GM21529 (cell line): ENCODE results near the gene YBX1.

ENCODE experiments used
- ATAC-seq: cut with Tn5 transposase; IDR thresholded peaks from one replicate; pipeline ENCODE4 v1.9.1; 2021; ENCODE audit not compliant: unreplicated experiment

The YBX1 gene

DNA sequence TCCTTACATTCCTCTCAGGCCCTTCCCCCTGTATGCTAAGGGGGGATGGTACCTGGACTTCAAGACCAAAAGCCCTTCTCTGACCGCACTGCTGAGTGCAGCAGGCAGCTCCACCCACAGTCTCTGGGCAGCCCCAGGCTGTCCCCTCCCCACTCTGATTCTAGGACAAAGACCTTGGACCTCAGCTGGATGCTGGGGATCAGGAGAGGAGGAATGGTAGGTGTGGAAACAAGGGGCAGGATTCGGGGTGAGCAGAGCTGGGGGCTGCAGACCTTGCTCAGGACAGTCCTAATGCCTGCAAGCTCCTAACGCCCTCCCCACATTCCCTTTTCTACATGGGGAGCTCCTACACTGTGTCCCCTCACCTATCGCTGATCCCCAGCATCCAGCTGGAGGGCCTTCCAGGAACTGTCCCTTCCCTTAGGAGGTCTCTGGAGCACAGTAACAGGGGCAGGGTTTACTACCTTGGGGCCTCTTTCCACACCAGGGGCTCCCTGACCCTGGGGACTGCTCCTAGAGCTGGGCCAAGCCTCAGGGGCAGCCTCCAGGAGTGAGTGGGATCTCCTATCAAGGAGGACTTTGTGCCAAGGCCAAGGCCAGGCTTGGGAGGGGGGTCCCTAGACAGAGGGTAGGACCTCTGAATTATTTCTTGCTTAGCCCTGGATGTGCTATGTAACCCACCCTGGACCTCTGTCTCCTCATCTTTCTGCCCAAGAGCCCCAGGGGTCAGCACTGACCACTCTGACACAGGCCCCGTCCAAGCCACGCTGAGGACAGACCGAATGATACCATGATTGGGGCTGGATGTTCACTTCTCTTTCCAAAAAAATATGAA, 52.2 kb downstream of the YBX1 start:
- no peak for ATAC-seq

DNA sequence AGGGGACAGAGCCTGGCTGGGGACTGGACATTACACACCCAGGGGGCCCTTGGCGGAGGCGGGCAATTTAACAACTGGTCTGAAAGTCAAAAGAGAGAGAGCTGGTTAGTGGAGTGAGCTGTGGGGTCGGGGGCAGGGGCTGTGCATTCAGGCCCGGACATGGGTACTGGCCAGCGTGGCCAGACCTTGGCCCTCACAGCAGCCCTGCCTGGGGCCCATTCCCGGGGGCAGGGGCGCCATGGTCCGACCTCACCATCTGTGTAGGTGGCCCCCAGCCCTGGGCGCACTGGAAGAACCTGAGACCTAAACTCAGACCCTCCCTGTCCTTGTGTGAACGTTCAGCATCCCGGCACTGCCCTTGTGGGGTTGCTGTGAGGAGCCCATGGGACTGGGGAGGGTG, 52.8 kb downstream of the YBX1 start:
- ATAC-seq = no peak

DNA sequence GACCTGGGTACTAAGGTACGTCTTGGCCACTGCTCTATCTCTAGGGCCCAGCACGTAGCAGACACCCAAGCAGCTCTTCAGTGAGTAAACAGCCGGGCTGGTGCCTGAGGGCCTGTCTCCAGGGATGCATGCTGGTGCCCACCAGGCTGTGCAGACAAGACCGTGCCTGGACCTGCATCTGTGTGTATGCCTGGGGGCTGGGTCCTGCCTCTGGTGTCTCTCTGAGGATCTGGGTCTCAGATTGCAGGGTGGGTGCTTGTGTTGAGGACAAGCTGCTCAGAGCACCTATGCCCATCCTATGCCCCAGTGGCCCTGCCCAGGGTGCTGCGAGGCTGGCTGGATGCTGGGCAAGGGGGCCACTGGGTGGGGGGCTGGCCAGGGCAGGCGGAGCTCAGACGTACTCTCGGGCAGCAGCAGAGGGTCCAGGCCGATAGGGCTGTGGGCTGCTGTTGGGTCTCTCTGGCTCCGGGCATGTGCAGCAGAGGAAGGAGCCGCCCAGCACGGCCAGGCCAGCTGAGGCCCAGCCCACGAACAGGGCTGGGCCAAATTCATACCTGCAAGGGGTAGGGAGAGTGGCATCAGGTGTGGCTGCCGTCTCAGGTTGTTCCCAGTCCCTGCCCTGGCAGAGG, 53.4 kb downstream of the YBX1 start:
- no peak for ATAC-seq

DNA sequence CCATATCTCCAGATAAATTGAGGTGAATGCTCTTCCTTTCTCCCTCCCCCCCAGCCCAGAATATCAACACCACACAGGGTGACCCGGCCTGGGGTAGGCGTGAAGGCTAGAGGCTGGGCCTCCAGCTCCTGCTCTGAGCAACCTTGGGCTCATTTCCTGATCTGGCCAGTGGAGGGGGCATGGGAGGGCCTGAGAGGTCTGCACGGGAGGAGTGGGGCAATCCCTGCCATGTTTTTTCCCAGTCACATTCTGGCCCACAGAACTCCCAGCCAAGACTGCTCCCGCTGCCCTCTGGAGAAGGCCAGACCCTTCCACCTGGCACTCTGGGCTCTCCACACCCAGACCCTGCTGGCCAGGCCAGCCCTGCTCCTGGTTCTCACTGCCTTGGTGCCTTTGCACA, 53.9 kb downstream of the YBX1 start:
- ATAC-seq = no peak

DNA sequence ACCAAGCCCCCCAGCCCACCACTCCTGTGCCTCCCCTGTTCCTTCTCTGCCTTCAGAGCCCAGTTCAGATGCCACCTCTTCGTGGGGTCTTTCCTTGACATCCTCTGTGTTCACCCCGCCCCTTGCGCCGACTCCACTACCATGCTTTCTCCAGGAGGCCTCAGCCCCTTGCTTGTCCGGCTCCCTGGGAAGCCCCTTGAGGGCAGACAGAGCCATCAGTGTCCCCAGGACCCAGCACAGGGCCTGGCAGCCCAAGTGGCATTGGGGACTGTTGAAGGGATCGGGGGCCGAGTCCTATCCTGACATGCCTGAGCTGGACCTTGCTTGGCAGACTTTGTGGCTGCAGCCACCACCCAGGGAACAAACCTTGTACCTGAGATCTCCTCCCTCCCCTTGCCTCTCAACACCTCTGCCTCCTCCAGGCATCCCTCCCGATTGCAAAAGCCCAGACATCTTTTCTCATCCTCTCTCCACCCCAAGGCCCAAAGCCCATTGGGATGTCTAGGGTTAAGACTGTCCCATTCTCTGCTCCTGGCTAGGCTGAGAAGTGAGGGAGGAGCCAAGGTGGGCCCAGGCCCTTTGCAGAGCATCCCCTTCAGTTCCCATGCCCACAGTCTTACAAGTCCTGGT, 54.5 kb downstream of the YBX1 start:
- no peak for ATAC-seq

DNA sequence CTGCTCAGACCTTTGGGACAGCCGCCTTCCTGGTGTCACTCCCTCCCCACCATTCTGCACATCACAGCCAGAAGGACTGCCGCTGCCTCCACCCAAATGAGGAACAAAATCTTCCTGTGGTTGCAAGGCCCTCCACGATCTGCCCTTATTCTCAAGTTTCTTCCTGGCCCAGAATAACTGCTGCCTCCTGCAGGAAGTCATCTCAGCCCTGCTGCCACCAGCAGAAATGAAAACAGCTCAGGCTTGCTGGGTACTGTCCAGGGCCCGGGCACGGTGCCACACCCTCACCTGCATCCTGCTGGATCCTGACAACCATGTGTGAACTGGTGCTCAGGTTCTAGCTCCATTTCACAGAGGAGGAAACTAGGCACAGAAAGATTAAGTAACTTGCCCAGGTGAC, 55.0 kb downstream of the YBX1 start:
- peak; percentile 48 for ATAC-seq

DNA sequence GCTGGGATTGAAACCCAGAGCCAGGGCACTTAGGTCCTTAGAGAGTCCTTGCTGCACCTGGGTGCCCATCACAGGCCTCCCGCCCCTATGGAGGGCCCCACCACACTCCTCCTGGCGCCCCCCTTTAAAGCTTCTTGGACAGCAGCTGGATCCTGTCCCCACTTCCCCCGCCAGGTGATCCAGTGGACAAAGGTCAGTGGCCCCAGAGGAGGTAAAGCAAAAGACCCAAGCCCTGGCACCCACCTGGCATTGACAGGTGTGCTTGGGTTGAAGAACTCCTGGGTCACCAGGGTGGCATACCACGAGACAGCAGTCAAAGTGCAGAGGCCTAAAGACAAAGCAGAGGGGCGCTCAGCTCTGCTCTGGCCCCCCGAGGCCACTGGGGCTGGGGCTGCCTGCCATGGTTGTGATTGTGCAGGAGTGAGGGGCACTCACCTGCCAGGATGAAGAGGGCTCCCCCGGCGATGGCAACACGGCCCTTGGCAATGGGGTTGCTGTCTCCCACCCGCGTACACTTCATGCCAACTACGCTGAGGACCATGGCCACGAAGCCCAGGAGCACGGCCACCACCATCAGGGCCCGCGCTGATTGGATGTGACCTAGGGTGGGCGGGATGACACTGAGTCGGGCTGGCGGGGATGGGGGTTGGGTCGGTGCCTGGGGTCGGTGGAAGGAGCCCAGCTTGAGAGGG, 55.9 kb downstream of the YBX1 start:
- ATAC-seq = no peak

DNA sequence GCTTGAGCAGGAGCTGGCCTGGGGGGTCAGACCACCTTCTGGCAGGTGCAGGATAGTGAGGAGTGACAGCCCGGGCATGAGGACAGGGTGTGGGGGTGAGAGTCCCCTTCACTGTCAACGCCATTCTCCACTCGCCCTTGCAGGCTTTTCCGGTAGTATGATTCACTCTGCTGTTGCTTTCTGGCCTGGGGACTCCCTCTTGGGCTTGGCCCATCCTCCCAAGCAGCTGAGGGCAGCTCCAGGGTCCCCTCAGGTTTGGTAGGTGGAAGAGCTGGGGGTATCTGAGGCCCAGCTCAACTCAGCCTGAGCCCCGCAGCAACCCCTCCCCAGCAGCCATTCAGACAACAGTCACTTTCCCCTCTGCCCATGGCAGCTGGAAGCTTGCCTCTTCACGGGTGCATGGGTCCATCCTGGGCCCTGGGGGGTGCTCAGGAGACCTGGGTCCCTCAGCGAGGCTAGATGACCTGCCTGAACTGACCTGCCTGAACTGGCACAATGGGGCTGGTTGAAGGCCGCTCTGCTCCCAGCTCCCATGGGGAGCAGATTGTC, 56.5 kb downstream of the YBX1 start:
- no peak for ATAC-seq

DNA sequence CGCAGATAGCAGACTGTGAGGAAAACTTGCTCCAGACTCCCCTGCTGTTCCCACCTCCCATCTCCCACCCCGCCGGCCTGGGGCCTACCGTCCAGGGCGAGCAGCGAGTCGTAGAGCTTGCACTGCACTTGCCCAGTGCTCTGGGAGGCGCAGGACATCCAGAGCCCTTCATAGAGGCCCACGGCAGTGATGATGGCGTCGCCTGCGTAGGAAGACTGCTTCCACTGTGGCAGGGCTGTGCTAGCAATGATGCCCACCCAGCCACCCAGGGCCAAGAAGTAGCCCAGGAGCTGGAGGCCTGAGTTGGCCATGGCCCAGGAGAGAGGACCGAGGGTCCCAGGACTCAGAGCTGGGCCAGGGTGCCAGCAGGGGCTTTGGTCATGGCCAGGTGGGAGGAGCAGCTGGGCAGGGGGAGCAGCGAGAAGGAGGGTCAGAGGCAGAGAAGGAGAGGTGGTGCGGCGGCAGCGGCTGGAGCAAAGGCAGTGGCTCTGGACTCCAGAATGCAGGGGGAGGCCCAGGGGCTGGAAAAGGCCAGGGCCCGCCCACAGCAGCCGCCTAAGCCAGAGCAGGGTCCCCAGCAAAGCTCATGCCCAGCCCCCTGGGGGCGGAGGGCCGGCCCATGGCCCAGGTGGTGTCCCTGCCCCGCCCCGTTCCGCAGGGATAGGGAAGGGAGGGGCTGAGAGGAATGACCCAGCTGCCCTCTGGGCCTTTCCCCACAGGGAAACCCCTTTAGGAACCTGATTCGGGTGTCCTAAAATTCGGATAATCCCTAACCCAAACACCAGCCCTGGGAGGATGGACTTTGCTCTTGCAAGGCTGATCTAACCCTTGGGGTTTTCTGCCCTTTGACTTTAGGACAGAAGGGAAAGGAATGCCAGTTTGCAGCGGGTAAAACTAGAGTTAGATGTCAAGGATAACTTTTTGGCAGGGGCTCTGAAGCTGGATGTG, 57.8 kb downstream of the YBX1 start, which contains the start of gene CLDN19:
TSS of gene CLDN19 (minus strand) at position 484 of the 948 bp plus-strand sequence. CDS start at position 311, 173 bp downstream.
- ATAC-seq = no peak

DNA sequence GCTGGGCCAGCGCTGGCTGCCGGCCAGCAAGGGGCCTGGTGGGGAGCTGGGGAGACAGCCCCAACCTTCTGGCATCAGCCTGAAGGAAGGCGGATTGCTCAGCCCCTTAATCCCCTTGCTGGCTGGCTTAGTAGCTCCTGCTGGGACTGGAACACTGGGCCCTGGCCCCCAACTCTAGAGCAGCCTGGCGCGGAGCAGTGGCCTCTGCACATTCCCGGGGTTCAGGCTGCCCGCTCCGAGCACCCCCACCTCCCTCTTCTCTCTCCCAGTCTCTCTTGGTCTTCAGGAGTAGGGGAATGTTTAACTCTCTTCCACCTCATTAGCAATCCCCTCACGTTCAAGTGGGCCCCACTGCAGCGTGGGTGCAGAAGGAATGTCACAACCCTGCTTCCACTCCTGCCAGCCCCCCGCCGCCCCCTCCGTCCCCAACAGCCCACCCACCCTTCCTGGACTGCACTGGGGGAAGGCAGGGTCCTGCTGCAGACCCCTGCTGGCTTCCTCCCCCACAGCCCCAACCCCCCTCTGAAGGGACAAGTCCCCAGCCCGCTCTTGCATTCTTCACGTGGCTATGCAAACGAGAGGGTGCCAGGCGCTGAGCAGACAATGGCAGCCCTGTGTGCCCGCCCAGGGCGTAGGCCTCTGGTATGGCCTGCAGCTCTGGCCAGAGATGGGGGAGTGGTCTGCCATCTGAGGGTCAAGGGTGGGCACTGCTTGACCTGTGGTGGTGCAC, 58.8 kb downstream of the YBX1 start:
- ATAC-seq = no peak

DNA sequence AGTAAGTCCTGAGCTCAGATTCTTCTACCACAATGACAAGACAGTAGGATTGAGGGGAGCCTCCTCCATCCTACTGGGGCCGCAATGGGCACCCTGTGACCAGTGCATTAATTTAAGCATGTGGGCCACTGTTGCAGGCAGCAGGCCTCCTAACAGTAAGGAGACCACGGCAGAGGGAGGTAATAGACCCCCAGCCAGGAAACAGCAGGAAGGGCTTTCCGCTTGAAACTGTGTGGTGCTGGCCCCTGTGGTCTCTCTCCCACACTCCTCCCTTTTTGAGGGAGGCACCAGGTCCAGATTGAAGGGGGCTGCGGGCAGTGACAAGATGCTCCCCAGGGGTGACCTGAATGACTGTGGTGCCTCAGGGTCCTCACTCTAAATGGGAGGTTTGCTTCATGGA, 59.5 kb downstream of the YBX1 start:
- ATAC-seq = no peak

DNA sequence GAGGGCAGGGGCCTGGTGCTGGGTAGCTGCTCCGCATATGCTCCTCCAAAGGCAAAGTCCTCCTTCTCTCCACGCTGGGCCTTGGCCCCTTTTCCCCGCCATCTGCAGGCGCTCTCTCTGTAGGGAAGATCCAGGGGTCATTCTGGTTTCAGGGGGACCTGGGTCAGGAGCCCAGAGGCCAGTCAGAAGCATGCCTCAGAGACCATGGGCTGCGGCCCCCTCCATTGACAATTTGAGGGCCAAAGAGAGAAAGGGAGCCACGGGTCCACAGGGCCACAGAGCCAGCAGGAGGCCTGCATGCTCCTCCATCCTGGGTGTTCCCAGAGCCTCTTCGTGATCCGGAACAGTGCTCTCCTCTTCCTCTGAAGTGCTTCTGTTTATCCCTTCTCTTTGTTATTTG, 59.9 kb downstream of the YBX1 start:
- no peak for ATAC-seq

DNA sequence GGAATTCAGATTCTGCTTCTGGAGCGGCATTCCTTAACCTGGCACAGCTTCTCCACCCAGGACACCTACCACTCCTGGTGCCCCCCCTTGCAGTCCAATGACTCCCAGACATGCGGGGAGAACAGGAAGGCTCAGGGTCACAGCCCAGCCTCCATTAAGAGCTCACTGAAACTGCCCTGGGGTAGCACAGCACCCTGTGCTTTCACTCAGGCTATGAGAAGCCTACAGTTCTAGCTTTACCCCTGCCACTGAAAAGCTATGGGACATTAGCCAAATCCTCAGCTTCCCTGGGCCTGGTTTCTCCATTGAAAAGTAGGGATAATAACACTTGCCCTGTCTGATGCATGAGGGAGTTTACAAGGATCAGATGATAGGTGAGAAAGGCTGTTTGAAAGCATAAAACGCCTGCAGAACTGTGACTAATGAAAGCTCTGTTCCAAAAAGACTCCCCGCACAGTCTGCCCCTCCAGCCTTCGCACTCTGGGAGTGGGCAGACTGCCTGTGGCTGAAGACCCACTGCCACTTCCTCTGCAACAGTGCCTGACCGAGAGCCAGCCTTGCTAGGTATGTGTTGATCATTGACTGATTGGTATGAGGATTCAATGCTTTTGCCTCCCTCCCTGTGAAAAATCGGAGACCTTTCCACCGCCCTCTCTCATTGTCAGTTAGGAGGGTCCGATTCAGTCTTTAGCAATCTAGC, 60.5 kb downstream of the YBX1 start:
- ATAC-seq = no peak

DNA sequence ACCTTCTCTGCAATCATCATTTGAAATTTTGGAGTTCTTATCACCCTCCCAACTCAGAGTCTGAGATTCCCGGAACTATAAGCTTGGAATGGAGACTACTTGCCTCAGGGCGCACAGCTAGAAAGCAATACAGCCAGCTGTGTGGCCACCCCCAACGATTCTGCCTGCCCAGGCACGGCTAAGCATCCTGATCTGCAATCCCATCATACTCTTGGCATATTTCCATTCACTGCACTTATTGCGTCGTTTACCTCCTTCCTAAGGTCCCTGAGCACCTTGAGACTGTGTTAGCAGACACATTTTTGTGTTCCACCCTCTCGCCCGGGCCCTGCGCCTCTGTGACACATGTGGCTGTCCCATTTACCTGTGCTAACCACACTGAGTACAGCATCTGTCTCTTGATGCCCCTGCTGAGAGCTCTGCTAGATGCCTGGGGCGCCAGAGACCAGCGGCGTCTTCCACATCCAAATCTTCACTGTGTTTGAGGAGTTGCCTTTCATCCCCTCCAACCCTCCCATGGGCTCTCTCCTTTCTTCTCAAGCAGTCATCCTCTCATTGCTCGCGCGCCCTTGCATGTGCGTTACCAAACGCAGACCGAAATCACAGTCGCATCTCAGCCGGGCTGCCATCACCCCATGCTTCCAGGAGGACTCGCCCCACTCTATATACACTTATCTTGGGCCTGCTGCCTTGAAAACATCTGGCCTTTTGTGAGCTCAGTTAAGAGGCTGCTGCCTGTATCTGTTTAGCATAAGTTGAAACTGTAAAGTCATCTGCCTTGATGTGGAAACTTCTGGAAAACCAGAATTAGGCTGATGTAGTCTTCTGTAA, 61.3 kb downstream of the YBX1 start:
- no peak for ATAC-seq

DNA sequence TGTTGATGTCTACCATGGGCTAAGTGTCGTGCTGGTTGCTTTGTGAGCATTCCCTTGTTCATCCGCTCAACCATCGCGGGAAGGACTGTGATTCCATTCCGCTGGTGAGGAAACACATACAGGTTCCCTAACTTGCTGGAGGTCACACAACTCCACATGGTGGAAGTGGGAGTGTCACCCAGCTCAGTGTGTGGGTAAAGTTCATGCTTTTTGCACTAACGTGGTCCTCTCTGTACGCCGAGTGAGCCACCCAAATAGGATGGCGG, 61.9 kb downstream of the YBX1 start:
- no peak for ATAC-seq

DNA sequence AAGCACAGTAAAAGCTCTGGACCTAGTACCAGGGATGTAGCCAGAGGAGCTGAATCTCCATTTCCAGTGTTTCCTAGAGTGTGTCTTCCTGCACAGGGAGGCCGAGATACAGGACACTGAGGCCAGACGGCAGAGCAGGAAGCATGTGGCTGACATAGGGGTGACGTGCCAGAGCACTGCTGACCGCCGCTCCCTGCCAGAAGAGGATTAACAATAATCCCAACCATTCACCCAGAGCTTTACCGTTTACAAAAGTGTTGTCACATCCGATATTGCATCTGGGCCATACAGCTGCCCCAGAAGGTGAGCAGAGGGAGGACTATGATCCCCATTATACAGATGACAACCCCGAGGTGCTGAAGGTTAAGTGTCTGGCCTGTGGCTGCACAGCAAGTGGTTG, 63.6 kb downstream of the YBX1 start:
- ATAC-seq = no peak

DNA sequence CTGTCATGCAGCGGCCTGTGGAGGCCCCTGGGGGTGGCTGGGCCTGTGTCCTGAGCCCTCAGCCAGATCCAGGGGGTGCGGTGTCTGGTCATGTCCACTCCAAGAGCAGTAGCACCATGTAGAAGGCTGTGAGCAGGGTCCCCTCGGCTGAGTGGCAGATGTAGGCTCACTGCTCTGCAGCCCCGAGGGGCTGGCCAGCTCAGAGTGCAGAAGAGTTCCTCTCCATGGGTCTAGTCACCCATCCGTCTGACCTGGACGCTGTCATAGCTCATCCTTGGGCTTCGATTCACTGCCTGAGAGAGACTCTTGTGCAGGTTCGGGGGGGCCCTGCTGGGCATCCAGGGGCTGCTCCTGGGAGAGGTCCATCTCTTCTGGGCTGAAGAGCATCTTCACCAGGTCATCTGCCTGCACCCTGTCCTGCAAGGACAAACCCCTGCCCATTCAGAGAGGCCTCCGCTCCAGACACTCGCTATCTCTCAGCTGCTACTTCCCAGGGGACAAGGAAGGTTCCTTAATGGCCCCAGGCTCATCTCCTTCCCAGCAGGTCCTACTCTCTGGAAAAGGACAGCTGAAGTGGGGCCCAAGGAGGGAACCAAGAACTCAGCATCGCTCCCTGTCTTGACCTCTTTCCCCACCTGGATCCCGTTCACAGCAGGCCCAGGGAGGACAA, 64.4 kb downstream of the YBX1 start:
- ATAC-seq = no peak

DNA sequence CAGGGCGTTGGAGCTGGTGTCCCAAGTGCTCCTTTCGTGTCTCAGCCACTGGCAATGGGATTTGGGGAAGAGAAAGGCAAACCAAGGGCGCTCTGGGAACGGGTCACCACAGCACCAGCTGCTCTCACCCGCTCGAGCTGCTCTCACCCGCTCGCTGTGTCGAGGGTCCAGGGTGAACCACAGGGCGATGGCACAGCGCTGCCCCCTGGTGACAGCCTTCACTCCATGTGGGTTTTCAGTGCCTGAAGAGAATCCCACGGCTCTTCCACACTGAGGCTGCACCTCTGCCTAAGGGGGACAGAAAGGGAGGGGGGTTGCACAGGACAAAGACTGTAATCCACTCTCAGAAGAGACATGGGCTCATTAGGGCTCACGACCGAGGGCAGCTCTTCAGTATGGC, 64.9 kb downstream of the YBX1 start:
- ATAC-seq = no peak
